Measurements from ENCODE around the gene EYS. TPM values are rescaled to one million over a fixed set of nuclear protein-coding genes. Genes with fewer than 3 reads are reported as not detected.

EYS gene
- total and polyA plus RNA-seq, 2 of the 8 experiments (the other 6 are each of a cell fraction or from before 2014, with no cell fraction given): 0.05 to 0.13 TPM

GRCh38 chr6:63734923-63735322, 1972.1 kb downstream of the EYS start (continued):
- TF ChIP-seq, protein P1, sequence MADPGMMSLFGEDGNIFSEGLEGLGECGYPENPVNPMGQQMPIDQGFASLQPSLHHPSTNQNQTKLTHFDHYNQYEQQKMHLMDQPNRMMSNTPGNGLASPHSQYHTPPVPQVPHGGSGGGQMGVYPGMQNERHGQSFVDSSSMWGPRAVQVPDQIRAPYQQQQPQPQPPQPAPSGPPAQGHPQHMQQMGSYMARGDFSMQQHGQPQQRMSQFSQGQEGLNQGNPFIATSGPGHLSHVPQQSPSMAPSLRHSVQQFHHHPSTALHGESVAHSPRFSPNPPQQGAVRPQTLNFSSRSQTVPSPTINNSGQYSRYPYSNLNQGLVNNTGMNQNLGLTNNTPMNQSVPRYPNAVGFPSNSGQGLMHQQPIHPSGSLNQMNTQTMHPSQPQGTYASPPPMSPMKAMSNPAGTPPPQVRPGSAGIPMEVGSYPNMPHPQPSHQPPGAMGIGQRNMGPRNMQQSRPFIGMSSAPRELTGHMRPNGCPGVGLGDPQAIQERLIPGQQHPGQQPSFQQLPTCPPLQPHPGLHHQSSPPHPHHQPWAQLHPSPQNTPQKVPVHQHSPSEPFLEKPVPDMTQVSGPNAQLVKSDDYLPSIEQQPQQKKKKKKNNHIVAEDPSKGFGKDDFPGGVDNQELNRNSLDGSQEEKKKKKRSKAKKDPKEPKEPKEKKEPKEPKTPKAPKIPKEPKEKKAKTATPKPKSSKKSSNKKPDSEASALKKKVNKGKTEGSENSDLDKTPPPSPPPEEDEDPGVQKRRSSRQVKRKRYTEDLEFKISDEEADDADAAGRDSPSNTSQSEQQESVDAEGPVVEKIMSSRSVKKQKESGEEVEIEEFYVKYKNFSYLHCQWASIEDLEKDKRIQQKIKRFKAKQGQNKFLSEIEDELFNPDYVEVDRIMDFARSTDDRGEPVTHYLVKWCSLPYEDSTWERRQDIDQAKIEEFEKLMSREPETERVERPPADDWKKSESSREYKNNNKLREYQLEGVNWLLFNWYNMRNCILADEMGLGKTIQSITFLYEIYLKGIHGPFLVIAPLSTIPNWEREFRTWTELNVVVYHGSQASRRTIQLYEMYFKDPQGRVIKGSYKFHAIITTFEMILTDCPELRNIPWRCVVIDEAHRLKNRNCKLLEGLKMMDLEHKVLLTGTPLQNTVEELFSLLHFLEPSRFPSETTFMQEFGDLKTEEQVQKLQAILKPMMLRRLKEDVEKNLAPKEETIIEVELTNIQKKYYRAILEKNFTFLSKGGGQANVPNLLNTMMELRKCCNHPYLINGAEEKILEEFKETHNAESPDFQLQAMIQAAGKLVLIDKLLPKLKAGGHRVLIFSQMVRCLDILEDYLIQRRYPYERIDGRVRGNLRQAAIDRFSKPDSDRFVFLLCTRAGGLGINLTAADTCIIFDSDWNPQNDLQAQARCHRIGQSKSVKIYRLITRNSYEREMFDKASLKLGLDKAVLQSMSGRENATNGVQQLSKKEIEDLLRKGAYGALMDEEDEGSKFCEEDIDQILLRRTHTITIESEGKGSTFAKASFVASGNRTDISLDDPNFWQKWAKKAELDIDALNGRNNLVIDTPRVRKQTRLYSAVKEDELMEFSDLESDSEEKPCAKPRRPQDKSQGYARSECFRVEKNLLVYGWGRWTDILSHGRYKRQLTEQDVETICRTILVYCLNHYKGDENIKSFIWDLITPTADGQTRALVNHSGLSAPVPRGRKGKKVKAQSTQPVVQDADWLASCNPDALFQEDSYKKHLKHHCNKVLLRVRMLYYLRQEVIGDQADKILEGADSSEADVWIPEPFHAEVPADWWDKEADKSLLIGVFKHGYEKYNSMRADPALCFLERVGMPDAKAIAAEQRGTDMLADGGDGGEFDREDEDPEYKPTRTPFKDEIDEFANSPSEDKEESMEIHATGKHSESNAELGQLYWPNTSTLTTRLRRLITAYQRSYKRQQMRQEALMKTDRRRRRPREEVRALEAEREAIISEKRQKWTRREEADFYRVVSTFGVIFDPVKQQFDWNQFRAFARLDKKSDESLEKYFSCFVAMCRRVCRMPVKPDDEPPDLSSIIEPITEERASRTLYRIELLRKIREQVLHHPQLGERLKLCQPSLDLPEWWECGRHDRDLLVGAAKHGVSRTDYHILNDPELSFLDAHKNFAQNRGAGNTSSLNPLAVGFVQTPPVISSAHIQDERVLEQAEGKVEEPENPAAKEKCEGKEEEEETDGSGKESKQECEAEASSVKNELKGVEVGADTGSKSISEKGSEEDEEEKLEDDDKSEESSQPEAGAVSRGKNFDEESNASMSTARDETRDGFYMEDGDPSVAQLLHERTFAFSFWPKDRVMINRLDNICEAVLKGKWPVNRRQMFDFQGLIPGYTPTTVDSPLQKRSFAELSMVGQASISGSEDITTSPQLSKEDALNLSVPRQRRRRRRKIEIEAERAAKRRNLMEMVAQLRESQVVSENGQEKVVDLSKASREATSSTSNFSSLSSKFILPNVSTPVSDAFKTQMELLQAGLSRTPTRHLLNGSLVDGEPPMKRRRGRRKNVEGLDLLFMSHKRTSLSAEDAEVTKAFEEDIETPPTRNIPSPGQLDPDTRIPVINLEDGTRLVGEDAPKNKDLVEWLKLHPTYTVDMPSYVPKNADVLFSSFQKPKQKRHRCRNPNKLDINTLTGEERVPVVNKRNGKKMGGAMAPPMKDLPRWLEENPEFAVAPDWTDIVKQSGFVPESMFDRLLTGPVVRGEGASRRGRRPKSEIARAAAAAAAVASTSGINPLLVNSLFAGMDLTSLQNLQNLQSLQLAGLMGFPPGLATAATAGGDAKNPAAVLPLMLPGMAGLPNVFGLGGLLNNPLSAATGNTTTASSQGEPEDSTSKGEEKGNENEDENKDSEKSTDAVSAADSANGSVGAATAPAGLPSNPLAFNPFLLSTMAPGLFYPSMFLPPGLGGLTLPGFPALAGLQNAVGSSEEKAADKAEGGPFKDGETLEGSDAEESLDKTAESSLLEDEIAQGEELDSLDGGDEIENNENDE (IDR thresholded peaks at IDR 0.05; ENCODE audit: insufficient replicate concordance, low read length): no peak
- no peak for TF ChIP-seq EGR1 (IDR thresholded peaks at IDR 0.05; ENCODE audit: borderline replicate concordance, low read depth, low read length)
- TF ChIP-seq CTBP2 (IDR thresholded peaks at IDR 0.05; ENCODE audit: borderline replicate concordance, insufficient read depth, insufficient read length, low read length): no peak
- no peak for TF ChIP-seq MAX (IDR thresholded peaks at IDR 0.05)
- no peak for TF ChIP-seq TBP (IDR thresholded peaks at IDR 0.05; ENCODE audit: low read depth, low read length)
- TF ChIP-seq CBX5 (IDR thresholded peaks at IDR 0.05; ENCODE audit: low read depth, low read length): no peak
- TF ChIP-seq GTF2F1 (IDR thresholded peaks at IDR 0.05; ENCODE audit: borderline replicate concordance, low read depth, low read length): no peak
- TF ChIP-seq SIRT6 (IDR thresholded peaks at IDR 0.05; ENCODE audit: low read length): no peak
- no peak for TF ChIP-seq RFX5 (IDR thresholded peaks at IDR 0.05; ENCODE audit: borderline replicate concordance, low read depth, low read length)
- TF ChIP-seq KDM4A (IDR thresholded peaks at IDR 0.05; ENCODE audit: low read depth, low read length, severe bottlenecking): no peak
- no peak for TF ChIP-seq E2F6 (IDR thresholded peaks at IDR 0.05)

Data from H1 (cell line).